NCI-H510A (cell line): ENCODE results near the gene SCTR.
A peak's percentile ranks its signal among the peaks of the same experiment; 100 is the strongest.

Experiments used
- DNase-seq: peaks from one replicate; lab custom pipeline; 2025; lab: John Stamatoyannopoulos, UW

SCTR gene

DNA sequence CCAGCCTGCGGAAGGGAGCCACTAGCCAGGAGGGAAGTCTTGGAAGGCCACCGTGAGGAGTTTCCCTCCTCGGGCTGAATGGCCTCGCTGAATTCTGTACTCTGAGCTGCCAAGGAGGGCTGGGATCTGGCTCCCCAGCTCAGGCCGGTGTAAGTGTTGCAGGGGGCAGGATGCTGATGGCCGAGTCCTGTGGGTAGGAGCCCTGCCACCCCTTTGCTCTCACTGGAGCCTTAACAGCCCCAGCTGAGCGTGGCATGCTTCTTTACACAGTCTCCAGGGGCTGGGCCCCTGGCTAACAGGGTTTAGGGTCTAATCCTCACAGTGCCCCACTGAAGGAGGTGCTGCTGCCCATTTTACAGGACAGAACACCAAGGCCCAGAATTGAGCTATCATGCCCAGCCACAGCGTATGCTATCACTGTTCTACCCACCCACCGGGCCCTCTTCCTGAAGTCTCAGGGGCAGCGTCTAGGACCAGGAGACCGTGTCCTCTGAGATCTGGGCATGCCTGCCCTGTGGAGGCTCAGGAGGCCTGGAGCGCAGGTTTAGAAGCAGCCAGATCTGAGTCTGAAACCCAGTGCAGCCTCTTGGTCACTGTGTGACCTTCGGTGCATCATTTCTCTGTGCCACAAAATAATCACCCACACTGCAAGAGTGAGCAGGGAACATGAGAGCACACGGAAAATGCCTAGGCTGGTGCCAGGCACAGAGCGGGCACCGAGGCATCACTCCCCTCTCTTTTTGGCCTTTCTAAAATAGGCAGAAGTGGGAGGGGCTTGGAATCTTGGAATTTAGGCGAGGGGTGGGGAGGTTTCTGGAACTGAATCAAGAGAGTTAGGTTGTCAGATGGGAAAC is 49.7 kb downstream of the SCTR start:
- no peak for DNase-seq

DNA sequence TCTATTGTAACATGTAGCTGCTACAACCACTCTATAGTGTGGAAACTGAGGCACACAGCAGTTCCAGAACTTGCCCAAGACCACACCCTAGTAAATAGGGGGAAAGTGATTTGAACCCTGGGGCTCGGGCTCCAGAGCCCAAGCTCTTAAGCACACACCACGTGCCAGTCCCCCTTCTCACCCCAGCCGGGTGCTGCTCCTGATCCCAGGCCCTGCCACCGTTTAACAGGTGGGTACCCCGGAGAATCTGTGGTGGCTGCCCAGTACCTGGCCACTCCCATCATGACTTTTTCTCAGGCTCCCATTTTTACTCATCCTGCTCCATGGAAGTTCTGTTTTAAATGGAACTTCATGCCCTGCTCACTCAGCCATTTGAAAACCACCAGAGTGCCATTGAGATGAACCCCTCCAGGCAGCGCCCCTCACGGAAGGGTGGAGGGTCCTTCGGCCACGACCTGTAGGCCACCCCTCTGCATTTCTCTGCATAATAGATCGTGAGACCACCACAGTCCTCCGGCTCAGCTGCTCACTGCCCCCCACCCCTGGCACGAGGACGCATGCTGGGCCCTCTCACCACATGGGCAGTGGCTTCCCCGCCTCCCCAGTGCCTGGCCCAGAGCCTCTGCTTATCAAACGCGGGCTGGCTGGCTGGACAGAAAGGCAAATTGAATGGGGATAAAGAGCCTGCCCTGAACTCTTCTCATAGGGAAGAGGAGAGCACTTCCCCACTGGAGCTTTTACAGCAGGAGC is 50.5 kb downstream of the SCTR start:
- no peak for DNase-seq

DNA sequence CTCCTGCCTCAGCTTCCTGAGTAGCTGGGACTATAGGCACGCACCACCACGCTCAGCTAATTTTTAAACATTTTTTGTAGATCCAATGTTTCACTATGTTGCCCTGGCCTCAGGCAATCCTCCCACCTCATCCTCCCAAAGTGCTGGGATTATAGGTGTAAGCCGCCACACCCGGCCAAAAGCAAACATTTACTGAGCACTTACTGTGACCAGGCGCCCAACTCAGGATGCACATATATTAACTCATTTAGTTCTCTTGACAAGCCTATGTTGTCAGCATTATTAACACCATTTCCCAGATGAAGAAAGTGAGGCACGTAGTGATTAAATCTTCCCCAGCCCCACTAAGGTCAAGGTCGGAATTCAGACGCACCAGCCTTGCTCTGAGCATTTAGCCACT is 51.5 kb downstream of the SCTR start:
- no peak for DNase-seq

DNA sequence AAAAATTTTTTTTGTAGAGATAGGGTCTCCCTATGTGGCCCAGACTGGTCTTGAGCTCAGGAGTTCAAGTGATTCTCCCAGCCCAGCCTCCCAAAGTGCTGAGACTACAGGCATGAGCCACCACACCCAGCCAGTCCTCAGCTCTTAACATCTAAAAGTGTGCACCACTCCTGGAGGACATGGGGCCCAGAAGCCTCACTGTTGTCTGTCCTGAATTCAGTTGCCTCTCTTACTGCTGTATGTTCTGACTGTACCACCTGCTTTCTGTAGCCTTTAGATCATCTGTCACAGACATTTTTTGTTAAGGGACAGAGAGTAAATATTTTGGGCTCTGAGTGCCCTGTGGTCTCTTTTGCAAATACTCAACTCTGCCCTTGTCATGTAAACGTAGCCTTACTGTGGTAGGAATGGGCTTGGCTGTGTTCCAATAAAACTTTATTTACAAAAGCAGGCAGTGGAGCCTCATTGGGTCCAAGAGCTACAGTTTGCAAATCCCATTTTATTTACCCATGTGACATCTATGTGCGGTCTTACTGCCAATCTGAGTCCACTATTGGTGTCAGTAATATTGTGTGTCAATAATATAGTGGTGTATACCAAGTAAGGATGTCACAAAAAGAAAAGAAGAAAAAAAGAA is 54.5 kb downstream of the SCTR start:
- DNase-seq: peak; percentile 68

DNA sequence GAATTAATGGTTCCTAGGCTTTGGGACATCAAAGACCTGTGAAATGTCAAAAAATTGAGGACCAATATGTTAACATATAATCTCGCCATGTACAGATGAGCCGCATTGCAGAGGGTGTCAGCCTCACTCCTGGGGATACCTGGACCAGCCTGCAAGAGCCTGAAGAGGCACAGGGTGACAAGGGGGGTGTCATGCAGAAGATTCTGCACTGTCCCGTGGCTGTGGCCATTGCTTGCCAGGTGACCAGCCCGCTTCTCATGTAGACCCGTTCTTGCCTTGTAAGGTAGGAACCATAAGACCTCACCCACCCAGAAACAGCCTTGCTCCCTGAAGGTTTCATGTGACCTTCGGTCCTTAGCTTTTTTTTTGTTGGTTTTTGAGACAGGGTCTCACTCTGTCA is 55.2 kb downstream of the SCTR start:
- DNase-seq: no peak

DNA sequence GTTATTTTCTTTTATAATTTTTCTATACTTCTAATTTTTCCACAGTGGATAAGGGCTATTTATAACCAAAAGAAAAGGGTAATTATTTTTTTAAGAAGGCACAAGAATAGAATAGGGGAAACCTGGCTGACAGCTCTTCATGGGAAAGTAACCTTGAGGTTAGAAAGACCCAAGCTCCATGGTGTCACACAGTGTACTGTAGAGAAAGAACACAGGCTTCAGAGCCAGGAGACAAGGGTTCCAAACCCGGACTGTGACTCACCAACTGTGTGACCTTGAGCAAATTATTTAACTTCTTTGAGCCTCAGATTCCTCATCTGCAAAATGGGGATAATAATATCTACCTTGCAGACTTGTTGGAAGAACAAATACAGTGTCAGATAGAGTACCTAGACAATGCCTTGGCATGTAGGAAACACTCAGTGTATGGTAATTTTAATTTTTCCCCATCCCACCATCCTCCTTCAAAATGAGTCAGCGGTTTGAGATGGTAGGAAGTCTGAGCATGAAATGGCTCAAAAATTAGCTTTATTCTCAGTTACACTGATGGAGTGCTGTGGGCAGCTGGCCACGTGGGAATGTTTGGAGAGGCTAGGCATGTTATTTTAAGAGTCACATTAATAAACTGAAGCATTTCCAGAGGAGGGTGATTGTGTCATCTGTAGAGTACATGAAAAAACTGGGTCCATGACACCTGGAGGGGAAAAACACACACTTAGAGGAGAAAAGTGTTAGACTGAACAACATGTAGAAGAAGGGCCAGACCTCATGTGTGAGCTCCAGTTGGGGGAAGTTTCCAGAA is 55.9 kb downstream of the SCTR start:
- DNase-seq: no peak

DNA sequence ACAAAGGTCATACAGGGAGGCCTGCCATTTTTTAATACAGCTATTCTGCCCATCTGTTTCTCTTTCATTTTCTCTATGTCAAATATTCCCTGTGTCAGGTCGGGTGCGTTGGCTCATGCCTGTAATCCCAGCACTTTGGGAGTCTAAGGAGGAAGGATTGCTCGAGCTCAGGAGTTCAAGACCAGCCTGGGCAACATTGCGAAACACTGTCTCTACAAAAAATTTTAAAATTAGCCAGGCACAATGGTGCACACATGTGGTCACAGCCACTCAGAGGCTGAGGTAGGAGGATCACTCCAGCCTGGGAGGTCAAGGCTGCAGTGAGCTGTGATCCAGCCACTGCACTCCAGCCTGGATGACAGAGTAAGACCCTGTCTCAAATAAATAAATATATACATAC is 57.9 kb downstream of the SCTR start:
- DNase-seq: no peak

DNA sequence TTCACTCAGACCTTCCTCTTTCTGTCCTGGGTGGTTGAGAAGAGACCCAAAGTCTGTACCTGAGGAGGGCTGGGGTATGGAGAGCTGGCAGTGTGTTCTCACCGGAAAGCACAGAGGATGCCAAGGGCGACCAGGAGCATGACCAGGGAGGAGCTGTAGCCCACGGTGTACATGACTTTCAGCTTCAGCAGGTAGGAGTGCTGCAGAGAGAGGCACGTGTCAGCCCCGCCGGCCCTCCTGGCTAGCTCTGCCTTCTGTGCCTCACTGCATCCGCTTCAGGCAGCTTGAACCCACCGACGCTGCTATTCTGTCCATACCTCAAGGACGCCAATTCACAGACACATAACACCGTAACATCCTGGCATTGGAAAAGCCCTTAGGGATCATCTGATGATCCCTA is 58.6 kb downstream of the SCTR start:
- no peak for DNase-seq

DNA sequence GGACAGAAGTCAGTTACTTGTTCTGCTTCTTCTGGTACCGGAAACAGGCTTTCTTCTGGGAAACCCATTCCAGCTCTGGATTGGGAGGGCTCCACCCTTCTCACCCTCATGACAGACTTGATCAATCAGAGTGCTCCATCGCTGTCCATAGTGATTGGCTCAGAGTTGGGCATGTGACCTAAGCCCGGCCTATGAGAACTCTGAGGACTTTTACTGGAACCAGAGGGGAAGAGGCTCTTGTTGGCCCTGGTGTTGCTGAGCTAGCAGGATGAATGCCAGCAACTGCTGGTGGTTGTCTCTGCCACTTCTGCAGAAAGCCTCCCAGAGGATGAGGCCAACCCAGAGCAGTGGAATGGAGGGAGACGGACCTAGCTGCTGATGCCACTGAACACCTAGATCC is 59.3 kb downstream of the SCTR start:
- no peak for DNase-seq

DNA sequence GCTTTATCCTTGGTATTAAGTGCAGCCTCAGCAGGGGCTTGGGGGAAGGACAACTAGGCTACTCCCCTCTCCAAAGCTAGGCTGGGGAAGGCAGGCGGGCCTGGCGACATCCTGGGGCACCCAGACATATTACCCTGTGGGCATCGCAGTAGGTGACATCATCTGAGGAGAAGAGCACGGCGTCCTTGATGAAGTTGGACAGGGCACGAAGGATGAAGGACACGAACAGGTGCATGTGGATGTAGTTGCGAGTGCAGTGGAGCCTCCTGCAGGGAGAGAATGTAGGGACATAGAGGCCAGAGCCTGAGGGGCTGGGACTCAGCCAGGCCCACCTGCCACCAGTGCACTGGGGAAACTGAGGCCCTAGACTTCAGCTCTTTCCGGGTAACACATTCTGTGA is 60.3 kb downstream of the SCTR start:
- DNase-seq: no peak

DNA sequence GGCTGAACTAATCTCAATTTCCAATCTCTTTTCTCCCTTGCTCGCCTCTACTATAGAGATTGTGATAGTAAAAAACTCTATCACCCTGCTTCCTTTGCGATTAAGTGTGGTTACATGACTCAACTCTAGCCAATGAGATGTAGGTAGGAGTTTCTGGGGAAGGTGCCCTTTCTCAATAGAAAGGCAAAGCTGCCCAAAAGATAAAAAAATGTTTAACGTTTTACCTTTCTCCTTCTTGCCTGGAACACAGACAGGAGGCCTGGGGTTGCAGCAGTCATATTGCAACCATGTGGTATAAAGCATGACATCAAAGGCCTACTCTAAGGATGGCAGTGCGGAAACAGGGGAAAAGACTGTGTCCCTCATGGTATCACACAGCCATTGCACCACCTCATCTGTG is 61.1 kb downstream of the SCTR start:
- no peak for DNase-seq

DNA sequence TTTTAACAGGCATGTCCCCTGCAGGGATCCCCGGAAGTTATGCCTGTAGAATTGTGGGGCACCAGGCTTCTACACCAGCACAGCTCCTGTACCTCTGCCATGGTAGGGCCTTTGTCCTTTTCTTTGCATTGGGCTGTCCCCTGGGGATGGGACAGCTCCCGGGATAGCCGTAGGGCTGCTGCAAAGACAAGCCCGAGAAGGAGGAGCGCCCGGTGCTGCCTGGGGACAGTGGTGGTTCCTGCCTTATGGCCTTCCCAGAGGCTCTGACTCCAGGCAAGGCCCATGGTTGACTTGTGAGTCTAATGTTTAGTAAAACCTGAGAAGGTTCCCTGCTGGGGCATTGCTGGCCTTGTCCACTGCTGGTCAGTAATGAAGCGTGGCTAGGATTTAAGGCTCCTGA is 61.7 kb downstream of the SCTR start:
- DNase-seq: no peak

DNA sequence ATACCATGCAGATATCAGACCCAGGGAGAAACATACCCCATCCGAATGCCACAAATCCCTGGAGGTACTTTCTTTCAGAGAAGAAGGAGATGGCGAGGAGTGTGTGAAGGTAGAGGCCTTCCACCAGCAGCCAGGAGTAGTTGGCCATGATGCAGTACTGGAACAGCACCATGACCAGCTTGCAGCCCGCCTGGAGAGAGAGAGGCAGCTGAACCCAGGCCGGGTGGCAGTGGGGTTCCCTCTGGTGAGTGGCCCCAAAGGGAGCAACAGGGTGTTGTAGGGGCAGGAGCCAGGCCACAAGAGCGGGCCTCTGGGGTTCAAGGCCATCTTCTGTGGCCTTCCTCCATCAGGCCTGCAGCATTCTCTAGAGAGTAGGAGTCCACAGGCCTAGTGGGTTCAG is 62.5 kb downstream of the SCTR start:
- no peak for DNase-seq

DNA sequence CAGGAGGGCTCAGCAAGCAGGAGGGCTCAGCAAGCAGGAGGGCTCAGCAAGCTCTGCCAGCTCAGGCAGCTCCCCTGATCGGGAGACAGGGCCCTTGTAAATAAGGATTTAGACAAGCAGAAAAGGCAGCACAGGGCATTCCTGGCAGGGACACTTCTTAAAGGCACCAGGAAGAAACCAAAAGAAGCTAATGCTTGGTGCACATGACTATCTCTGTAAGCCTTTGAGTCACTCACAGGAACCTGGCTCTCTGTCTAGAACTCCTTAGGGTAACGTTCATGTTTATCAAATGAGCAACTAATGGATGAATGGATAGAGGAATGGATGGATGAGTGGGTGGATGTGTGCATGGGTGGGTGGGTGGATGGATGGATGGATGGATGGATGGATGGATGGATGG is 64.2 kb downstream of the SCTR start:
- no peak for DNase-seq

DNA sequence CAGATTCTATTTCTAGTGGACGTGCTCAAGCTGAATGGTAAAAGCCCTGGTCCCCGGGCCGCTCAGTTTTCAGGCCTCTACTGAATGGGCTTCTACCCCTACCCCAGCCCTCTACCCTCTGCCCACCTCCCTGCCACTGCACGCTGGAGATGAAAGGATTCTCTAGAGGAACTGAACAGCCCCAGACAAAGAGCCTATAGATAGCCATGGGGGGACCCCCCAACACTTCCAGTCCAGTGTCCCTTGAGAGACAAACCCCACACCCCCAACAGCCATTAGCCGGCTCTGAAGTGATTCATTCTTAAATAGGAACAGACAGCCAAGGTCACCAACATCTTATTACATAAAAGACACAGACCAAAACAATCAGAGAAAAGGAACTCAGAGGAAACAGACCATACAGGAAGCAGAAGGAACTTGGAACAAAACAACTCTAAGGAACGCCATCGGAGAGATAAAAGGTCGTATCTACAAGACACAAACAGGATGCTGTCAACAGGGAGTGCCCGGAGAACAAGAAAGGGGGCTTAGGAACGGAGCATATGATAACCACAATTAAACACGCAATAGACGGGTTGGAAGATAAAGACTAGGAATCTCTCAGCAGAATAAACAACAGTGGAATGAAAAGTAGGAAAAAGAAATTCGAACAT is 69.1 kb downstream of the SCTR start:
- DNase-seq: no peak

DNA sequence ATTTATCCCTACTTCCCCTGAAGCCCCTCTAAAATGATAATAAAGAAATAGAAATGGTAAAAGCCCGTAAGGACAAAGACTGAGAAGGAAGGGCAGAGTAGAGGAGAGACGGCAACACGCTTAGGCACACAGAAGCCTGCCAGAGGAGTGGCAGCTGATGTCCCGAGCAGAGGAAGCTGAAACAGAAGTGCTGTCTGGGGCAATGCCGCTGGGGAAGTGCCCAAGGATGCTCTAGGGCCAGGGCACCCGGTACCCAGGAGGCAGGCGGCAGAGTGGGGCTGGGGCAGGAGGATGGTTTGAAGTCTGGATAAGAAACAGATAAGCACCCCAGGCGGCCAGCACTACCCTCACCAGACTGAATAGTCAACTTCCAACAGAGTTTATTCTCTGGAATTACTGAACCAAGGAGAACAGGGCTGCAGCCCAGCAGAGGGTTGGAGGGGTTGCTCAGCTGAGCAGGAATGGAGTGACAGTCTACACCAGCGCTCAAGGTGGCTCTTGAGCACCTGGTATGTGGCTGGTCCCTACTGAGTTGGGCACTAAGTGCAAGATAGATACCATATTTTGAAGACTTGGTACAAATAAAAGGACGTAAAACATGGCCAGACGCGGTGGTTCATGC is 70.2 kb downstream of the SCTR start:
- DNase-seq: no peak

DNA sequence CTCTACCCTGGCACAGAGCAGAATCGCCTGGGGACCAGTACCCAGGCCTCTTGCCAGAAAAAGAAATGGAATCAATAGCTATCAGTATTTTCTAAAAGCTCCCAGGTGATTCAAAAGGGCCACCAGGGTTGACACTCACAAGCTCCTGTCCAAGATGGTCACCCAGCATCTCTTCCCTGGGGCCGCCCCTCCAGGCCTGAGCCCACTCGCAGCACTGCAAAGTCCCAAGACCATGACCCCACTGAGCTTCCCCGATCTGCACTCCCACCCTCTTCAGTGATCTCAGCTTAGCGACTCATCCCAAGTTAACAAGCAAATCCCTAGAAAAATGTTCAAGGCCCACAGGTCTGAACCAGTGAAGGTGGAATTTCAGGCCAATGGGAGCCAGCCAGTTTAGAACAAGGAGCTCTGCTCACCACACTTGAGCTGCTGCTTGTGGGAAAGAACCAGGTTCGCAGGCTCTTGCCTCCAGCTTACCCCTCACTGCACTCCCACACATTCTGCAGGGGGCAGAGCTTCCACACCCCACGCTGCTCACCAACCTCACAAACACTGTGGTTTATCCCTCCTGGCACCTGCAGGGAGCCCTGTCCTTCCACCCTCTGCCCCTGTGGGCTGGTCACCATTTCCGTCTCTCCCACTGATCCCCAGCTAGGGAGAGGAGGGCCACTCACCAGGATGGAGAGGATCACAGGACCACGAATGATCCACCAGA is 72.8 kb downstream of the SCTR start:
- no peak for DNase-seq

DNA sequence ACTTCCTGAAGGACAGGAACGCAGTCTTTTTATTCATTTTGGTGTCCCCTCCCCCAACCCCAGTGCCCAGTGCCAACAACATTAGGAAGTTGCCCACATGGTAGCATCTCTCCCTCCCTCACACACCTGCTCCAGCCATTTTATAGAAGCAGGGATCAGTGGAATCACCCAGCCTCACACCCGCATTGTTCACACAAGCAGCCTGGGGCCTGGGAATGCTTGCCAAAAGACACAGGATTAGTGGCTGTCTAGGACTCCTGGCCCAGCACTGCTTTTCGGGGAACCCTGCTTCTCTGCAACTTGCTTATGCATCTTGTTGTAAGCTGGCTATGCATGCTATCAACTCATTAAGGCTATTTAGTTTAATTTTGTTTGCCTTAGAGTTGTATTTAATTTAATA is 74.8 kb downstream of the SCTR start:
- DNase-seq: no peak

DNA sequence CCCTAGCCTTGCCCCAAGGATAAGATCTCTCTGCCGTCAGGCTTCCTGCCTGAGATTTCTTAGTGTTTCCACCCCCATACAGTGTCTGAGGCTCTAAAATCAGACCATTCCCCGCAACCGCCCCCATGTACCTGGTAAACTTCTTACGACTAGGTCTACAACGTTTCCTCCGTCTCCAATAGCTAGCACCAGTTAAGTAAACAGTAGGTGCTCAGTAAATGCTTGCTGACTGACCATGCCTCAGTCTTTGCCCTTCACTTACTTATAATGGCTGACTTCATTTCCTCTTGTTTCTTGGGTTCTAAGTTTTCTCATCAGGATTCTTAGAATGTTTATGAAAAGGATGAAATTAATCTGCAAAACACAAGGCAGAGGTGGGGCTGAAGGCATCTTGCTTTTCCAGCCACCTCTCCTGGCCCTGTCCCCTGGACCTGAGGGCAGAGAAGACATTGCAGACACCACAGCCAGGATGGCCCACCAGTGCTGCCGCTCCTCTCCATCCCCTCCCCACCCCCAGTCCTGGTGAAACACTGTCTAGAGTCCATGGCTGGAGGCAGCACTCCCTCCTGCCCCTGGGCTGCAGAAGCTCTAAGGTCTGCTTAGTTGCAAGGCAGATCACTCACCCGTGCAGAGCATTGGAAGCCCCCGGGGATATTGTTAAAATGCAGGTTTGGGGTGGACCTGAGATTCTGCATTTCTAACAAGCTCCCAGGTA is 75.7 kb downstream of the SCTR start:
- no peak for DNase-seq

DNA sequence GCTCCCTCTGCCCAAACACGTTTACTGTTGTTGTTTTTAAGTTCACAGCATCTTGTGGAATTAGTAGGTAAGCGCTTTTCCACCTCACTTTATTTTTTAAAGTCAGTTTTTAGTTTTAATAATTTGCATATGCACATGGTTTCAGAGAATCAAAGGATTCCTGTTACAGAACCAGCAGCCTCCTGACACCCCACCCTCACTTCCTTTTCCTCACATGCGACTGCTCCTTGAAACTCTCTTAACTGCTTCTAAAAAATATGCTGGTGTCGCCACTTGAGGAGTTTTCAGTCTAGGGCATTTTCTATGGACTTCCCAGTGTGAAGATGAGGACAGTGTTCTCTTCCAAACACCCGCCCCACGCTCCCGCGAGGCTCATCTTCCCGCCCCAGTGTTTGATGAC is 78.2 kb downstream of the SCTR start:
- DNase-seq: no peak
